Dendritic cell treated with granulocyte-macrophage colony-stimulating factor and Interleukin-4, amounts not matched to agents 40 ng/mL and 50 ng/mL, for 4 days (primary cell): ENCODE measurements around the gene CDC42EP2.

ENCODE experiments used
- H3K27ac Mint-ChIP-seq: one replicate; pipeline ENCODE4 v1.8.0; 2022; ENCODE audit warnings: mild to moderate bottlenecking, mixed read lengths
- H3K27me3 Mint-ChIP-seq: one replicate; pipeline ENCODE4 v1.8.0; 2022; ENCODE audit warnings: mild to moderate bottlenecking, mixed read lengths
- H3K36me3 Mint-ChIP-seq: one replicate; pipeline ENCODE4 v1.8.0; 2022; ENCODE audit warnings: low read depth, mixed read lengths
- H3K4me1 Mint-ChIP-seq: one replicate; pipeline ENCODE4 v1.8.0; 2022; ENCODE audit warnings: low read depth, mixed read lengths
- H3K4me3 Mint-ChIP-seq: one replicate; pipeline ENCODE4 v1.8.0; 2022; ENCODE audit warnings: mild to moderate bottlenecking, moderate library complexity, mixed read lengths
- H3K9me3 Mint-ChIP-seq: one replicate; pipeline ENCODE4 v1.8.0; 2022; ENCODE audit warnings: mixed read lengths
- intact Hi-C: fragments of 100-400 bp; cut with micrococcal nuclease; formaldehyde crosslinking; loops from one replicate; pipeline ENCODE4 v1.15.0; 2022

Gene CDC42EP2

GRCh38 chr11:65304613-65305012 is 10.1 kb upstream of the CDC42EP2 start:
- Mint-ChIP-seq H3K27ac (peak overlapping the region; percentile 1), H3K4me3 (no peak overlapping the region), H3K9me3 (no peaks in the 10 kb centered on the region), H3K4me1 (peaks cover 38% of the 10 kb centered on the region), H3K27me3 (no peaks in the 10 kb centered on the region), H3K36me3 (peaks cover 25% of the 10 kb centered on the region)
- intact Hi-C loops: no loop called here

- H3K4me1 Mint-ChIP-seq: peaks cover 49% of the 10 kb centered on the region
- no peaks in the 10 kb centered on the region for H3K9me3 Mint-ChIP-seq
- H3K4me3 Mint-ChIP-seq: no peak overlapping the region
- intact Hi-C loops: no loop called here
- H3K27ac Mint-ChIP-seq: peak overlapping the region; percentile 1
- no peaks in the 10 kb centered on the region for H3K27me3 Mint-ChIP-seq
- H3K36me3 Mint-ChIP-seq: peaks cover 23% of the 10 kb centered on the region
Measured at GRCh38 chr11:65305501-65306268, 9.0 kb upstream of the CDC42EP2 start.

- Mint-ChIP-seq H3K4me1 (peaks cover 52% of the 10 kb centered on the region), H3K36me3 (peaks cover 23% of the 10 kb centered on the region), H3K4me3 (no peak overlapping the region), H3K27me3 (no peaks in the 10 kb centered on the region), H3K27ac (peak overlapping the region; percentile 89), H3K9me3 (no peaks in the 10 kb centered on the region)
- intact Hi-C loops: no loop called here
Measured at GRCh38 chr11:65307298-65308229, 7.1 kb upstream of the CDC42EP2 start.

- Mint-ChIP-seq H3K9me3 (no peaks in the 10 kb centered on the region), H3K36me3 (peaks cover 23% of the 10 kb centered on the region), H3K27me3 (peaks cover 2% of the 10 kb centered on the region), H3K27ac (peak overlapping the region; percentile 89), H3K4me3 (no peak overlapping the region), H3K4me1 (peaks cover 58% of the 10 kb centered on the region)
- intact Hi-C loops: no loop called here
Measured at GRCh38 chr11:65308281-65308891, 6.3 kb upstream of the CDC42EP2 start.

DNA sequence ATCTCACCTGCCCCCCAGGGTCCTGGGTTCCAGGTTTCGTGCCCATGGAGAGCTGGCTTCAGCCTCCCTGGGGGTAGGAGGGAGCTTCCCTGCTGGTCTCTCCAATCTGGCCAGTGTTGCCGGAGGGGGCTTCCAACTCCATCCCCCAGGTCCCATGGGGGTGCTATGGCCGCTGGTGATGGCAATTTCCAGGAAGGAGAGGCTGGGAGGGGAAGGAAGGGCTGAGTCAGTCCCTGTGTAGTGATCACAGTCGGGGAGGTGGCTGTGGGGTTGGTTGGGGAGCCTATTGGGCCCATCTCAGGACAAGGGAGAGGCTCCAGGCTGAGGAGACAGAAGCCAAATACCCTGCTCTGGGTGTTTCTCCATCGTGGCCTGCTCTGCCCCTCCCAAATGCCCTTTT is 5.7 kb upstream of the CDC42EP2 start:
- Mint-ChIP-seq H3K27ac (peak overlapping the region; percentile 89), H3K4me1 (peaks cover 65% of the 10 kb centered on the region), H3K9me3 (no peaks in the 10 kb centered on the region), H3K4me3 (no peak overlapping the region), H3K27me3 (peaks cover 5% of the 10 kb centered on the region), H3K36me3 (peaks cover 17% of the 10 kb centered on the region)
- intact Hi-C loops: no loop called here

DNA sequence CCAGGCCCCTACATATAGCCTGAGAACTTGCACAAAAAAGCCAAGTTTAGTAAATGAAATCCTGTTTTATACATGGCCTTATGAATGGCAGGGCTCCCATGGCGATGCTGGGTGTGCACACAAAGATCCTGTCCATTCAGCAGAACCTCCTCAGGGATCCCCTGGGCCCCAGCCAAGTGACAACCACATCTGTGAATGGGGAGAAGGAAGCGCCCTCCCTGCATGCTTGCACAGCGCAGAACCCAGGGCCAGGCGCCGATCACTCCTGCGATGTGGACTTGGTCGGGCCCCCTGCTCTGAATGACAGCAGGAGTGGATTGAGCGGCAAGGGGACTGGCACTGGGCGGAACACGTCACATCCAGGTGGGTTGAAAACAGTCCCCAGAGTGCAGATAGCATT is 4.5 kb upstream of the CDC42EP2 start:
- Mint-ChIP-seq H3K9me3 (no peaks in the 10 kb centered on the region), H3K27ac (peak overlapping the region; percentile 89), H3K4me1 (peaks cover 69% of the 10 kb centered on the region), H3K4me3 (peak overlapping the region; percentile 30), H3K36me3 (peaks cover 11% of the 10 kb centered on the region), H3K27me3 (peaks cover 5% of the 10 kb centered on the region)
- intact Hi-C loops: no loop called here

DNA sequence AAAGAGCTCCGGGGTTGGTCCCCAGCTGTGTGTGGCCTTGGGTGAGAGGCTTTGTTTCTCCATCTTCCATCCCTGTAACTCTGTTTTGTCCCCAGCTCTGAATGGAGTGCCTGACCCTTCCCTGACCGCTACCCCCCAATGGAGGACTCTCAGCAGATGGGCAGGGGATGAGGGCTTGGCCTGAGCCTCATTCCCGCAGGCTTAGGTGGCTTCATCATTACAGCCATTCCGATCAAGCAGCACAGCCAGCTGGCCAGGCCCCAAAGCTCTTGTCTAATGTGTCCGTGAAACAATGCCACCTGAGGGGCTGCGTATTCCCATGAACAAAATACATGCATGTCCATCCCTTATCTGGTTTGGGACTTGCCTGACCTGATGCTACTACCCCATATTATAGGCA is 3.9 kb upstream of the CDC42EP2 start:
- Mint-ChIP-seq H3K36me3 (peaks cover 6% of the 10 kb centered on the region), H3K9me3 (no peaks in the 10 kb centered on the region), H3K4me1 (peaks cover 70% of the 10 kb centered on the region), H3K27ac (peak overlapping the region; percentile 89), H3K27me3 (peaks cover 5% of the 10 kb centered on the region), H3K4me3 (peak overlapping the region; percentile 30)
- intact Hi-C loops: no loop called here

- H3K4me1 Mint-ChIP-seq: peaks cover 75% of the 10 kb centered on the region
- intact Hi-C loops: no loop called here
- peaks cover 5% of the 10 kb centered on the region for H3K27me3 Mint-ChIP-seq
- H3K9me3 Mint-ChIP-seq: no peaks in the 10 kb centered on the region
- no peak overlapping the region for H3K4me3 Mint-ChIP-seq
- peaks cover 6% of the 10 kb centered on the region for H3K36me3 Mint-ChIP-seq
- peak overlapping the region; percentile 89 for H3K27ac Mint-ChIP-seq
Measured at GRCh38 chr11:65311170-65311678, 3.4 kb upstream of the CDC42EP2 start.

GRCh38 chr11:65315204-65315865 is 669 bp downstream of the CDC42EP2 start:
- Mint-ChIP-seq H3K27me3 (peaks cover 5% of the 10 kb centered on the region), H3K4me1 (peaks cover 57% of the 10 kb centered on the region), H3K9me3 (no peaks in the 10 kb centered on the region), H3K27ac (peak overlapping the region; percentile 88), H3K4me3 (peak overlapping the region; percentile 87), H3K36me3 (peaks cover 12% of the 10 kb centered on the region)
- intact Hi-C loops: loop anchor here (1.0 to 2.0 kb wide), 3 partner anchors 13 to 40 kb away; no protein-coding TSS in a partner anchor

GRCh38 chr11:65315866-65316226 is 1.2 kb downstream of the CDC42EP2 start:
- peaks cover 5% of the 10 kb centered on the region for H3K27me3 Mint-ChIP-seq
- peak overlapping the region; percentile 88 for H3K27ac Mint-ChIP-seq
- peaks cover 17% of the 10 kb centered on the region for H3K36me3 Mint-ChIP-seq
- peaks cover 52% of the 10 kb centered on the region for H3K4me1 Mint-ChIP-seq
- no peaks in the 10 kb centered on the region for H3K9me3 Mint-ChIP-seq
- peak overlapping the region; percentile 87 for H3K4me3 Mint-ChIP-seq
- intact Hi-C loops: loop anchor here (1.0 to 2.0 kb wide), 3 partner anchors 13 to 41 kb away; no protein-coding TSS in a partner anchor

GRCh38 chr11:65316227-65317024 is 1.8 kb downstream of the CDC42EP2 start:
- Mint-ChIP-seq H3K4me1 (peaks cover 47% of the 10 kb centered on the region), H3K4me3 (peak overlapping the region; percentile 87), H3K36me3 (peaks cover 23% of the 10 kb centered on the region), H3K27me3 (peaks cover 5% of the 10 kb centered on the region), H3K27ac (peak overlapping the region; percentile 88), H3K9me3 (no peaks in the 10 kb centered on the region)
- intact Hi-C loops: no loop called here

- Mint-ChIP-seq H3K36me3 (peaks cover 31% of the 10 kb centered on the region), H3K4me3 (no peak overlapping the region), H3K9me3 (no peaks in the 10 kb centered on the region), H3K27ac (no peak overlapping the region), H3K27me3 (peaks cover 5% of the 10 kb centered on the region), H3K4me1 (peaks cover 39% of the 10 kb centered on the region)
- intact Hi-C loops: no loop called here
Measured at GRCh38 chr11:65317025-65317786, 2.5 kb downstream of the CDC42EP2 start.
